HG03280 (cell line): ENCODE data around the gene CCDC149.
"Not testable (repeated sequence)": the region's sequence is repeated elsewhere in the genome, so short reads cannot be mapped to it uniquely, and the experiment has no call there.

Source experiments
- ATAC-seq: cut with Tn5 transposase; IDR thresholded peaks from one replicate; pipeline ENCODE4 v1.9.1; 2021; ENCODE audit warnings: mild to moderate bottlenecking, moderate library complexity; ENCODE audit not compliant: unreplicated experiment

The CCDC149 gene

GRCh38 chr4:24917076-24917856, 4.4 kb upstream of the CCDC149 start:
- ATAC-seq = no peak

GRCh38 chr4:24915121-24915922, 2.5 kb upstream of the CCDC149 start:
- ATAC-seq = no peak

- no peak for ATAC-seq
Measured at GRCh38 chr4:24914460-24914859, 1.6 kb upstream of the CCDC149 start.

DNA sequence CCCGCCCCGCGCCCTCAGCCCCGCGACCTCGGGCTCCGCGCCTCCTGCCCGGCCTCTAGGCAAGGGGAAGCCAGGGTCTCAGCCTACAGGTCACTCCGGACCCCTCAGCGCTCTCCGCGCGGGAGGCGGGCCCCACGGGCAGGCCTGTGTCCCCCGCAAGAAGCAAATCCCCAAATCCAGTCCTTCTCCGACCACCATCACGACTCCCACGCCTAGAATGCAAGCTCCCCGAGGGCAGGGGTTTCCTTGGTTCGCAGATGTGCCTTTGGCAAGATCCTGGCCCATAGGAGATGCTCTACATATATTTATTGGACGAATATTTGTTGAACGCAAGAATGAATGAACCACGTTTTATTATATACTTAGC, 260 bp upstream of the CCDC149 start:
- no peak for ATAC-seq

DNA sequence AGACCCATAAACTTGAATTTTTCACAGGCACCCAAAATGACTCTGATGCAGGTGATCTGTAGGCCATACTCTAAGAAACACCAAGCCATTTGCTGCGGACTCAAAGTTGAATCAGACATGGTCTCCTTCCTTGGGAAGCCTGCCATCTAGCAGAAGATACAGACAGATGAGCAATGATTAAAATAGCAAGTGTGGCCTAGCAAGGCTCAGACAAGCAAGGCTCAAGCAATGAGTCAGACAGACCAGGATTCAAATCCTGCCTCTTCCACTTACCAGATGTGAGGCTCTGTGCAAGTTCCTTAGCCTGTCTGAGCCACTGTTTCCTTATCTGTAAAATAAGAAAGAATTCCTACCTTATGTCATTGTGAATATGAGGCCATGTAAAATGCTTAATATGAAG, 2.3 kb downstream of the CCDC149 start:
- ATAC-seq = no peak

DNA sequence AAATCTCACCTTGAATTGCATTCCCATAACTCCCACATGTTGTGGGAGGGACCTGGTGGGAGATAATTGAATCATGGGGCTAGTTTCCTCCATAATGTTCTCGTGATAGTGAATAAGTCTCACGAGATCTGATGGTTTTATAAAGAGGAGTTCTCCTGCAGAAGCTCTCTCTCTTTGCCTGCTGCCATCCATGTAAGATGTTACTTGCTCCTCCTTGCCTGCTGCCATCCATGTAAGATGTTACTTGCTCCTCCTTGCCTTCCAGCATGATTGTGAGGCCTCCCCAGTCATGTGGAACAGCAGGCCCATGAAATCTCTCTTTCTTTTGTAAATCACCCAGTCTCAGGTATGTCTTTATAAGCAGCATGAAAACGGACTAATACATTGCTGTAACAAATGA, 3.2 kb downstream of the CCDC149 start:
- not testable (repeated sequence) for ATAC-seq

DNA sequence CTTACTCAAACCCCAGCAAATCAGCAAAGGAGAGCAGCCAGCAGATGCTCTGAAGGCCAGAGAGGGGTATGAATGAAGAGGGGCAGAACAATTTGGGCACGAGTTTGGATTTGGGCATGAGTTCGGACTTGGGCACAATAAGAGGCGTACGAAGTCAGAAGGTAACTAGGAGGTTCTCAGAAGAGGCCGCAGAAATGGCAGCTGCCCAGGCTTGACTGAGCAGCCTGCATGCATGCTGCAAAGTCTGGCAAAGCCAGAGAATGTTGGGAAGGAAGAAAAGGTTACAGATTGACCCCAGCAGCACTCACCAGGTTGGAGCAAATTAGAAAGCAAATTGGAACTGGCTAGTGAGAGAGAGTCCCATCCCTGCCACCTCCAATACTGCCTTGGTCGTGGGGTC, 15.2 kb downstream of the CCDC149 start:
- no peak for ATAC-seq

DNA sequence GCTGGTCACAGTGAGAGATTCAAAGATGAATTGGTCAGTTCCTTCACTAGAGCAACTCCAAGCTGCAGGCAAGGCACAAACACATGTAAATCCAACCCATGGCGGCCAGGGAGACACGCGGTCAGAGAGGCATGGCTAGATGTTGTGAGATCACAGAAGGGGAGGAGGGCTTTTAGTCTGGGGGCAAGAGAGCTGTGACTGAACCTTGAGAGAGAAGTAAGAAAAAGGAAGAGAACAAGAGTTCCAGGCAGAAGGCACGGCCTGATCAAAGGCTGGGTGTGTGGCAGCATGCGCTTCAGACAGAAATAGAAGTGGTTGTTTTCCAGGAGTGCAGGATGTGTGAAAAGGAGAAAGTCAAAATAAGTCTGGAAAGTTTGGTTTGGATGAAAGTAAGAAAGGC, 15.9 kb downstream of the CCDC149 start:
- ATAC-seq = no peak

- no peak for ATAC-seq
Measured at GRCh38 chr4:24896056-24896455, 16.8 kb downstream of the CCDC149 start.

DNA sequence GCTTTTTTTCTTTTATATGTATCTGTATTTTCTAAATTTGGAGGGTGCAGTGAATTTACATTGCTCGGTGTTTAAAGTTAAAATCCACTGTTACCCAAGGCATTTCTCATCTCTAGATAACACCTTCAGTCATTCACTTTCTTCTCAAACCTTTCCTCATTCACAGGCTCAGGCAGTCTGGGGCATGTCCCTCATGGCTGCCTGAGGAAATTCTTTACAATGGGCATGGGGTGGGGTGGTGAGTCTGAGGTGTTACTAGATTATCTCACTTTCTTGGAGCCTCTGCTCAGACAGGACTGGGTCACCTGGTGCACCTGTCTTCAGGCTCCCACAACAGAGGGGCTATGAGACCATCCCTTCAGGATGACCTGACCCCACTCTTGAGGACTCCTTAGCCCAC, 17.4 kb downstream of the CCDC149 start:
- no peak for ATAC-seq

DNA sequence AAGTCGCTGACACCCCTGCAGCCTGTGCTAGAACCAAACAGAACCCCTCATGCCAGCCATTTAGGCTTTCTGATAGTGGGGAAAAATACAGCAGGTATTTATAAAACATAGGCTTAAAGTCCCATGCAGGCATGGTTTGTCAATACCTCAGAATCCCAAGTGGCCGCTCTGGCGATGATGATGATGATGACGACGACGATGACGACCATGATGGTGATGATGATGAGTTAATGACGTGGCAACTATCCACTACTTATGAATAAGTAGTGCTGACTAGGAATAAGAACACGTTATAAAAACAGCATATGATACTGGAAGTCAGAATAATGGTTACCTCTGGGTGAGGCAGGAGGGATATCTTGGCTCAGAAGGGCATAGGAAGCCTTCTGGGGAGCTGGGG, 18.0 kb downstream of the CCDC149 start:
- no peak for ATAC-seq

DNA sequence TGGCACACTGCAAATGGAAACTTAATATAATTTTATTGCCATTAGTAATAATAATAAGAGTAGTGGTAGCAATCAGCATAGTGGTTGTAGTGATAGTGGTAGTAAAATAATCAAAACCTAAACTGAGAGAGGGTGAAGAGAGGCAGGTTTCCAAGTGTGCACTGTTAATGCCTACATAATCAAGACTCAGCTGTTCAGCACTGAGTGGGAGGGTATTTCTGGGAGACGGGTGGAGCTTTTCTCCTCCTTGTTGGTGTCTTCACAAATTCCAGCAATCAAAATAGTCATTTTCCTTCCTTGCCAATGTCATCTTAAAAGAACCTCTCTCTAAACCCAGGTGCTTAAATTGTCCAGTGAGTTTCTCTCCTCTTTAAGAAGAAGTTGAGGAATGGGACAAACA, 18.6 kb downstream of the CCDC149 start:
- no peak for ATAC-seq

DNA sequence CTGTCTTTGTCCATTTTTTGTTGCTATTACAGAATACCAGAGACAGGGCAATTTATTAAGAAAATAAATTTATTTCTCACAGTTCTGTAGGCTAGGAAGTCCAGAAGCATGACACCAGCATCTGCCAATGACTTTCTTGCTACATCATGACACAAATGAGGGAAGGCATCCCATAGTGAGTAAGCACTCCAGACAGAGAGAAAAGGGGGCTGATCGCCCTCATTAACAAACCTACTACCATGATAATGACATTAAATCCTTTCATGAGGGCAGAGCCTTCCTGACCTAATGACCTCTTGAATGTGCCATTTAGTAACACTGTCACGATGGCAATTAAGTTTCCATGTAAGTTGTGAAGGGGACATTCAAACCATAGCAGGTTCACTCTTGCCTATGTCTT, 20.1 kb downstream of the CCDC149 start:
- no peak for ATAC-seq

GRCh38 chr4:24892278-24892677, 20.6 kb downstream of the CCDC149 start:
- no peak for ATAC-seq

DNA sequence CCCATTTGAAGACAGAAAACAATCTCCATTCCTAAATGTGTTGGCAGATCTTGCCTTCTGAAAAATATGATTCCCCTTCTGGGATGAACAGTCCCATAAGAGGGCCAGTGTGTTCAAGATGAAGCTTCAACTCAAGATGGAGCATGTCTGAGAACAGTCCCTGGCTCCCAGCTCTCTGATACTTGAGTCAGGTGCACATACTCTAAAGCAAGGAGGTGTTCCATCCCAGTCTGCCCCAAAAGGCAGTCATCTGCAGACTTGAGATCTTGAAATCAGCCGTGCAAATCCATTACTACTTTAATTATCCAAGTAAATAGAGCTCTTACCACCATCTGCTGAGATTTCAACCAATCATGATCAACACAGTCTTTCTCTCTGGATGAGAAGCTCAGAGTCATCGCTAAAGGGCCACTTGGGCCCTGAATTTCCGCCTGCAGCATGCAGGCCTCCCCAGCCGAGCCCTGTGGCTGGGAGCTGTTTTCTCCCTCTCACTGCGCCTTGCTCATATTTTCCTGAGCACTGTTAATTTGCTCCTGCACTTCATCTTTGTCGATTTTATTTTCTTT, 22.2 kb downstream of the CCDC149 start:
- no peak for ATAC-seq

DNA sequence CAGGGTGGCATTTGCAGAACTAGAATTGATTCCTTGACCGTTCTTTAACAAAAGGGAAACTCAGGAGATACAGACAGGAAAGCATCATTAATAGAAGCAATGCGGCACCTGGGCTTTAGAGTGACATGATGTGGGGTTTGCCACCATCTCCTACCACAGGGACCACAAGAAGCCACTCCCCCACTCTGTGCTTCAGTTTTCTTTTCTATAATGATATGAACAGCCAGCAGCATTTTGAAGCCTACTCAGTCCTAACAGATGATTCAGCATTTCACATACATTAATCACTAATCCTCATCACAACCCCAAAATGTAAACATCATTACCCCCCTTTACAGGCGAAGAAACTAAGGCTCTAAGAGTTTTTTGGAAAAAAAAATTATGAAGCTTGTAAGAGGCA, 22.9 kb downstream of the CCDC149 start:
- no peak for ATAC-seq

DNA sequence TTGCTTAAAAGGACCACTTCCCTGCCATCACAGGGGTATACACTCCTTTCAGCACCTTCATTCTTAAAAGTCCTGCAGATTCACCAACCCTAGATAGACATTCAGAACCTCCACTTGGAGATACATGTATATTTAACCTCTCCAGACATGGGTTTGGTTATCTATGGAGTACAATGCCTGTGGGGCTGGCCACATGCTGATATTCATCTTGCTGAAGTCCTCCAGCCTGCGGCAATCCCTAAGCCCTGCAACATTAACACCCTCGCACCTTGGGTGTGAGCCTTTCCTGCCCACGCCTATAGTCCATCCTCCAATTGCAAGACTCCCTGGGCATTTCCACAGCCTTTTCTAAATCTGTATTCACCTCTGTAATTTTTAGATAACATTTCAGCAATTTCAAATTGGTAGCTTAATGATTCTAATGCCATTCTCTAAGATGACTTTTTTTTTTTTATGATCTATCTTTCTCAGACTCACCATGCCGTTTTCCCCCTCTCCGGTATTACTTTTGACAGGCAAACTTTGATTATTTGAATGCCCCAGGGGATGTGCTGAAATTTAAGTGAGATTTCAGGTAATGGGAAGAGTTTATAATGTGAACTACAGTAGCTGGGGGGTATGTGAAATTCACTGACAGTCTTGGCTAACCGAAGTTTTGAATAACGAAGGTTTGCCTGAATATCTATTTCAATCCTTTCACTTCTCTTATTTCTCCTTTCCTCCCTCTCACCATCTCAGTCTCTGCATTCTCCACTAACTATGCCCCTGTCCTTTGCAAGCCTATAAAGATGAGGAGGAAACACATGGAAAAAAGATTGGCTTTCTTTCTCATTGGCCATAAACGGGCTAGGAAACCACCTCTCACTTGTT, 24.1 kb downstream of the CCDC149 start:
- no peak for ATAC-seq

GRCh38 chr4:24887881-24888430, 24.9 kb downstream of the CCDC149 start:
- ATAC-seq = no peak

DNA sequence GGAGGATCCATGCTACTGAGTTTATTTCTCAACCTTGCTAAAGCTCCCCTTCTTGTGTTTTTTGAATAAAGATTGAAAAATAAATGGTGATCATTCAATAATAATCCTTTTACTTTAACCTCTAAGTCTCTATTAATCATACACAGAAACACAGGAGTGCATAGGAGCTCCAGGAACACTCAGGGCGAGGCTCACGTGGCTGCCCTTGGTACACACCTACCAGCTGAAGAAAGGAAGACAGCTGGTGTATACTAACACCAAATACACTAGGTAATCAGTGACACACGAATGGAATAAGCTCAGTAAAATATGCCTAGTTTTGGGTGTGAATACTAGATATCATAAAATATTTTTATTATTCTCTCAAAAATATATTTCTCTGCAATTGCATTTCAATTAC, 26.2 kb downstream of the CCDC149 start:
- ATAC-seq = no peak

DNA sequence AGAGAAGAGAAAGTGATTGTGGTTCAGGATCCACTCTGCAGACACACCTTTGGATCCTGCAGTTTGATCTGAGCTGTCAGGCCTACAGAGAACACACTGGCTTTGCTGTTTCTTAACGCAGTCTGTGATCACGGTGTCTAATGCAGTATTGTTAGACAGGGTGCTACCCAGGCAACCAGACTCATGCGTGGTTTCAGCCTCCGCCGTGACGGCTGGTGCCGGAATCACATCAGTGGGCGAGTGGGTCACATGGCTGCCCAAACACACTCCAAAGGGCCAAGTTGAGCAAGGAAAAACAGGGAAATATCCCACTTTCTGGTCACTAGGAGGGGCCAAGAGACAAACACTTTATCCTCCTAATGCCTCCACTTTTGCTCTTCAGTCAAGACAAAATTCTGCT, 27.5 kb downstream of the CCDC149 start:
- ATAC-seq = no peak

- ATAC-seq = no peak
Measured at GRCh38 chr4:24884902-24885301, 27.9 kb downstream of the CCDC149 start.
